SU-DHL-6 (cell line): ENCODE results near the gene FGA.

ENCODE experiments used
- H2AFZ ChIP-seq: fragments of 200-600 bp; sonication (generic); 2 replicates; pipeline ENCODE4 v1.6.1; 2014; ENCODE audit warnings: low read depth, mild to moderate bottlenecking, moderate library complexity, mixed read lengths, antibody characterized with exemption, low read length; ENCODE audit not compliant: severe bottlenecking
- H3F3A ChIP-seq: fragments of 200-600 bp; shearing (Covaris generic); 2 replicates; pipeline ENCODE4 v1.6.0; 2016; ENCODE audit warnings: antibody characterized with exemption, mild to moderate bottlenecking; ENCODE audit not compliant: insufficient read depth
- H3K27ac ChIP-seq: fragments of 200-600 bp; sonication (generic); 2 replicates; pipeline ENCODE4 v1.5.1; 2016; ENCODE audit warnings: low read depth, mild to moderate bottlenecking, low read length, moderate library complexity, mixed read lengths
- H3K27me3 ChIP-seq: fragments of 200-600 bp; sonication (generic), shearing (Covaris generic); 2 replicates; pipeline ENCODE4 v1.6.0; 2014; ENCODE audit warnings: mild to moderate bottlenecking, low read length
- H3K36me3 ChIP-seq: fragments of 200-600 bp; sonication (generic); 2 replicates; pipeline ENCODE4 v1.6.1; 2014; ENCODE audit warnings: mild to moderate bottlenecking, low read length, mixed read lengths
- H3K4me2 ChIP-seq: fragments of 300-600, 200-600 bp; shearing (Covaris generic), sonication (generic); 2 replicates; pipeline ENCODE4 v1.6.0; 2014; ENCODE audit warnings: low read length, low read depth, mild to moderate bottlenecking; ENCODE audit not compliant: poor library complexity, severe bottlenecking
- H3K4me3 ChIP-seq: fragments of 200-600 bp; sonication (generic); 2 replicates; pipeline ENCODE4 v1.5.1; 2014; ENCODE audit warnings: antibody characterized with exemption, low read length, mild to moderate bottlenecking, mixed read lengths; ENCODE audit not compliant: insufficient read depth, poor library complexity, severe bottlenecking
- H3K79me2 ChIP-seq: fragments of 200-600 bp; sonication (generic); 2 replicates; pipeline ENCODE4 v1.6.1; 2014; ENCODE audit warnings: mild to moderate bottlenecking, low read length, moderate library complexity; ENCODE audit not compliant: insufficient read depth
- H3K9ac ChIP-seq: fragments of 200-600 bp; sonication (generic); 2 replicates; pipeline ENCODE4 v1.7.0; 2014; ENCODE audit warnings: mild to moderate bottlenecking, low read length
- H3K9me2 ChIP-seq: fragments of 200-600 bp; sonication (generic); replicated peaks from 2 replicates; pipeline ENCODE4 v1.6.1; 2014; ENCODE audit warnings: low read length; ENCODE audit not compliant: insufficient read depth
- H3K9me3 ChIP-seq: fragments of 200-600 bp; sonication (generic); 2 replicates; pipeline ENCODE4 v1.6.1; 2014; ENCODE audit warnings: low read length, mixed read lengths; ENCODE audit not compliant: insufficient read depth
- H4K20me1 ChIP-seq: fragments of 200-600 bp; sonication (generic); 2 replicates; pipeline ENCODE4 v1.6.1; 2014; ENCODE audit warnings: low read depth, mild to moderate bottlenecking, antibody characterized with exemption, low read length, moderate library complexity, mixed read lengths
- CTCF ChIP-seq: fragments of 200-600 bp; sonication (generic); IDR thresholded peaks from one replicate; pipeline ENCODE4 v1.5.1; 2017; ENCODE audit warnings: antibody characterized with exemption, mild to moderate bottlenecking, low read length, moderate library complexity; ENCODE audit not compliant: insufficient read depth, poor library complexity, severe bottlenecking
- EZH2phosphoT487 ChIP-seq: fragments of 200-600 bp; sonication (generic), shearing (Covaris generic); conservative IDR thresholded peaks from 2 replicates; pipeline ENCODE4 v1.6.1; 2018; ENCODE audit warnings: mild to moderate bottlenecking, antibody characterized with exemption, low read length, moderate library complexity, mixed read lengths

FGA gene

GRCh38 chr4:154545689-154546088, 44.9 kb downstream of the FGA start:
- no peaks in the 10 kb centered on the region for H3K9me2 ChIP-seq
- H3K9ac ChIP-seq: no peak overlapping the region
- H3K27ac ChIP-seq: no peak overlapping the region
- H3F3A ChIP-seq: no peaks in the 10 kb centered on the region
- H3K4me2 ChIP-seq: no peak overlapping the region
- H3K36me3 ChIP-seq: peaks cover 63% of the 10 kb centered on the region
- no peaks in the 10 kb centered on the region for H3K27me3 ChIP-seq
- no peak overlapping the region for H3K4me3 ChIP-seq
- TF ChIP-seq EZH2phosphoT487: no peak
- TF ChIP-seq CTCF: no peak
- no peaks in the 10 kb centered on the region for H4K20me1 ChIP-seq
- no peaks in the 10 kb centered on the region for H3K9me3 ChIP-seq
- H2AFZ ChIP-seq: no peak overlapping the region
- H3K79me2 ChIP-seq: peaks cover 27% of the 10 kb centered on the region

GRCh38 chr4:154542271-154542879, 48.2 kb downstream of the FGA start:
- Histone ChIP-seq H3K9ac (no peak overlapping the region), H3K27ac (no peak overlapping the region), H3K36me3 (peaks cover 93% of the 10 kb centered on the region), H3K79me2 (no peaks in the 10 kb centered on the region; the same call in 1 of the 2 replicates), H3K9me3 (no peaks in the 10 kb centered on the region), H4K20me1 (no peaks in the 10 kb centered on the region), H2AFZ (no peak overlapping the region), H3K4me2 (no peak overlapping the region), H3F3A (no peaks in the 10 kb centered on the region), H3K9me2 (no peaks in the 10 kb centered on the region), H3K4me3 (no peak overlapping the region), H3K27me3 (no peaks in the 10 kb centered on the region)
- TF ChIP-seq CTCF (no peak), EZH2phosphoT487 (no peak)
